GM19043 (cell line): ENCODE results near the gene YBEY.

ENCODE experiments used
- ATAC-seq: cut with Tn5 transposase; IDR thresholded peaks from one replicate; pipeline ENCODE4 v1.9.1; 2021; ENCODE audit warnings: low read depth; ENCODE audit not compliant: unreplicated experiment

Gene YBEY

DNA sequence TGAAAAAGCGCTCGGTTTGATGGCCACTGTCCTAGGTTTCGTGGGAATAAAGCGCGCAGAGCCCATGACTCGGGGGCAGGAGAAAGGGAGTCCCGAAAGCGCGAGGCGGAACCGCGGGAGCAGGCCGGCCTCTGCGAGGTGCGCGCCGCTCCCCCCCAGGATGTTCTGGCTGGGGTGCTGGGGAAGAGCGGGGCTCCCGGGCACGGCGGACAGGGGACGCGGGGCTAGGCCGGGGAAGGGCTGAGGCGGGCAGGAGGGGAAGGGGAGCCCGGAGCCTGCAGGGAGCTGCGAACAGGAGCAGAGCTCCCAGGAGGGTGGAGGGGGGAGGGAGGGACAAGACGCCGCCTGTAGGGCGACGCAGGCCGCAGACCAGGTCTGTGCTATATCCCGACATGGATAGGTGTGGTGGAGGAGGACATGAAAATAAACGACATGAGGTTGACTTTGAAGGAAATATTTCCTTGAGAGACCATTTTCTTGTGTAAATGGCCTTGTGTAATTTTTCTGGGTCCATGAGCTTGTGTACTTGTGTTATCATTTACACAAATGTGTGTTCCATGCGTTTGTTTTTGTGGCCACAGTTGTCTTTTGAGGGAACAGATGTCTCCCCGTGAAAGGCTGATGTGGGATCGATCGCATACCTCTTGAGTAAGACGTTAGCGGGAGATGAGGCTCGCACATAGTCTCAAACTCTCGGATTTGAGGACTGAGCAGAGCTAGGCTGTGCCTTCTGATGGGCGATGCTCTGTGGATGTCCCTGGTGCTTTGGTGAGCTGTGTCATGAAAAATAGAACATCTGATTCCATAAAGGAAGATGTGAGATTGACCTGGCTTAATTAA, 39.2 kb downstream of the YBEY start:
- no peak for ATAC-seq

DNA sequence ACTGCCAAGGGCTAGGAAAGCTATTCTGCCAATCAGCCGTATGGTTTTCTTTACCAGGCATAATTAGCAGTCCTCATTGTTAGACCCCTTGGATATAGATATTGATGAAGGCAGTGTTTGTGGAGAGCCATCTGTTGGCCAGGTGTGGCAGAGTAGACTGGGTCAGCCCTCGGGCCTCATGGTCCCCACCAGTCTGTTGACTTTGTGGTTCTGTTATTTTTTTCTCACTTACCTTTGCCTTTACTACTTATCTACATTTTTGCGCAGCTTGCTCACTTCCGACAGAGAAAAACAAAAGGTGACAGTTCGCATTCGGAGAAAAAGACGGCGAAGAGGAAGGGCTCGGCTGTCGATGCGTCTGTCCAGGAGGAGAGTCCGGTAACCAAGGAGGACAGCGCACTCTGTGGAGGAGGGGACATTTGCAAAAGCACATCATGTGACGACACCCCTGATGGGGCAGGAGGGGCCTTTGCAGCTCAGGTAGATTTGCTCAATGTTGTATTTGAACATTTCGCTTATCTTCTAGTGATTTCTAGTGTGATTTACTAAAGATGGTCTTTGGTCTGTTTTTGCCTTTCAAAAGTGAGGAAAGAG, 40.1 kb downstream of the YBEY start:
- ATAC-seq: no peak

DNA sequence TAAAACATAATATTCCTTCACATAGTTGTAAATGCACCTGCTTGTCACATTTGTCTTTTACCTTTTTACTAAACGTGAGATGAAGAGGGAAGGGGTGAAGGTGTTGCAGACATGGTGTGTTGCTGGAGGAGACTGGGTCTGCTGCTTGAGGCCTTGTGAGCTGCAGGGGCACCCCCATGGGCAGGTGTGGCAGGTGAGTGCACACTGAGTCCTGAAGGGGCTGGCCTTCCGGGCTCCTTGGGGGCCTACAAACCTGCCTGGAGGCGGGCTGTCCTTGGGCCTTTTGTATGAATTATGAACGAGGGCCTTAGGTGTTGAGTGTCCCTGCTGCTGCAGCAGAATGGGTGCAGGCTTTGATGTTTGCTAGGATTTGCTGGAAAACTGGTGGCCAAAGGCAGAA, 41.6 kb downstream of the YBEY start:
- no peak for ATAC-seq

GRCh38 chr21:46328151-46328550, 42.0 kb downstream of the YBEY start:
- ATAC-seq: no peak

DNA sequence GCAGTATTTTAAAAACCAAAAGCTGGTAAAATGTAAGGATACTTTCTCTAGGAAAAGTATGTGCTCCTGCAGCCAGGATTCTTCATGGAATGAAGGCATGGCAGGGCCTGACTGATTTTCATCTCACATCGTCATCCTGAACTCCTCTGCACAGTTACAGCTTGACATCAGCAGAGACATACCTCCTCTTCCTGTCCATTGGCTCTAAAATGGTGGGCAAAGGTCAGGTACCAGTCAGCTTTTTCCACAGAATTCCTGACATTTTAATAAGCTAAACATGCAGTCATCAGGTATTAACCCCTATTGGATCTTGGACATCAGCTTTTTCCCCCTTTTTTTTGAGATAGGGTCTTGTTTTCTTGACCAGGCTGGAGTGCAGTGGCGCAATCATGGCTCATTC, 43.7 kb downstream of the YBEY start:
- ATAC-seq: no peak

- ATAC-seq: no peak
Measured at GRCh38 chr21:46334351-46335140, 48.4 kb downstream of the YBEY start.

- ATAC-seq: no peak
Measured at GRCh38 chr21:46336603-46337002, 50.5 kb downstream of the YBEY start.

GRCh38 chr21:46340998-46341397, 54.9 kb downstream of the YBEY start:
- no peak for ATAC-seq

- no peak for ATAC-seq
Measured at GRCh38 chr21:46344219-46344915, 58.2 kb downstream of the YBEY start.

DNA sequence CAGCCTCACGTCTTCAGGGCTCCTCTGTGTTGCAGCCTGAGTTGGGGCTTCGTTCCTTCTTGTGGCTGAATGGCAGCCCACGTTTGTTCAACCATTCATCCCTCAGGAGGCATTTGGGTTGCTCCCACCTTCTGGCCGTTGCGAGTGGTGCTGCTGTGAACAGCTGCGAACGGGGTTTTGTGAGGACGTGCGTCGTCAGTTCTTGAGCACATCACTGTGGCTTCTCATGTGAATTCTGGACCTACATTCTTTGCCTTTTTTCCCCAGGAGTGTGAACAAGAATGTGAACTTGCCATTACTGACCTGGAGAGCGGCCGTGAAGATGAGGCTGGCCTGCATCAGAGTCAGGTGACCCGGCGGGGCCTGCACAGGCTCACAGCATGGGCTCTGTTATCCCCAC, 59.7 kb downstream of the YBEY start:
- no peak for ATAC-seq

DNA sequence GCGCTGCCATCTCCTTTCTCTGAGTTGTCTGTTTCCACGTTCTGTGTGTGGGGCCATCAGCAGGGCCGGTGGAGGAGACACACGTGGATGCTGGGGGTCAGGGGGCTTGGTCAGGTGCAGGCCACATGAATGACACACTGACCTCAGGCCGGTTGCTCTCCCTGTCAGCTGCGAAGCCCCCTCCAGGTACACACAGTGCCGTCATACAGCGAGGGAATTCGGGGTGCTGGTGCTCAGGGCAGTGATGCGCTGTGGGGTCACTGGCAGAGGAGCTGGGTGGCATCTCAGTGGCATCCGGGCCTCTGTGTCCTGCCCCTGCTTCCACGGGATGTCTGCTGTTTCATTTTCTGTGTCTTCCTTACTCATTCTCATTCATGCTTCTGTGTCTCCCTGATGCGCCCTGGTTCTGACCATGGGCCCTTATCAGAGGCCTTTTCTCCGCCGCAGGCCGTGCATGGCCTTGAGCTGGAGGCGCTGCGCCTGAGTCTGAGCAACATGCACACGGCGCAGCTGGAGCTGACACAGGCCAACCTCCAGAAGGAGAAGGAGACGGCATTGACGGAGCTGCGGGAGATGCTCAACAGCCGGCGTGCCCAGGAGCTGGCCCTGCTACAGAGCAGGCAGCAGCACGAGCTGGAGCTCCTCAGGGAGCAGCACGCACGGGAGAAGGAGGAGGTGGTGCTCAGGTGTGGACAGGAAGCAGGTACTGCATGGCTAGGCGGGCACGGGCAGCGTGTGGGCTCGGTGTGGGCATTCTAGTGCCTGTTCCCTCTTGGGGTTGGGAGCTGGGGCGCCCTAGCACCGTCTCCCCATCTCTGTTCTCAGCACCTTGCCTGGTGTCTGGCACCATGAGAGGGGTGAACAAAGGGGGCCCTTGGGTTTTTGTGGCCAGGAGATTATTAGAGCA, 60.4 kb downstream of the YBEY start:
- ATAC-seq: no peak

DNA sequence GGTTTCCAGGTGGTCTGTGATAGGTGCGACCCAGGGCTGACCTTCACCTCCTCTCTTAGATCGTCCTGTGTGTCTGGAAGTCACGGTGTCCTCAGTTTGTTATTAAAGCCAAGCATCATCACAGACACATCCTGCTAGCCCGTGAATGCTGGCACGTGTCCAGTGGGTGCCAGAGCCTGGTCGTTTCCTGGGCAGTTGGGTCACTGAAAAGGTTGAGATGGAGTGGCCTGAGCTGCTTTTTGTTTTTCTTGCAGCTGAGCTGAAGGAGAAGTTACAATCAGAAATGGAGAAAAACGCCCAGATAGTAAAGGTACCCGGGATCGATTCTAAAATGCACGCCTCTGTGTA, 61.0 kb downstream of the YBEY start:
- ATAC-seq: no peak
